ENCODE results near the gene CDK5RAP2. TPM values are rescaled to one million over a fixed set of nuclear protein-coding genes. Genes with fewer than 3 reads are reported as not detected.

Gene CDK5RAP2
- total and polyA plus RNA-seq, 10 donors, result 19.5 to 93.7 (median 61.9) TPM

DNA sequence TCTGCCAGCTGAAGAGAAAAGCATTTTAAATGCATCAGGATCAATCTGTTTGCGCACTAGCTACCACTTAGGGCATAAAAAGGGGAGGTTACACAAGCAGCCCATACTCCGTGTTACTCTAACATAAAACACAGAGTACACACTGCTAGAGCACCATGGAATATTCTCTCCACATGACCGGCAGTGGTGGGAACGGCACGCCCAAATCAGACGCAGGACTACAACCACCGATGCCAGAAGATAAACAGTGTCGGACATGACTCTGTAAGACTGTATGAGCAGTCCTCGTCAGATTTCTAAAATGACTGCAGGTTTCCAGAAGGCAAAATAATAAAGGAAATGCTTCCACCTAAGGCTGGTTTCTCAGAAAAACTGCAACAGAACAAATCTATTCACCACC is 40.0 kb downstream of the CDK5RAP2 start:
- H3K36me3 ChIP-seq, result peaks cover 0 to 100% (median 75%) of the 10 kb centered on the region in 6 donors

GRCh38 chr9:120538339-120538738 is 41.6 kb downstream of the CDK5RAP2 start:
- Histone ChIP-seq H3K36me3 (peaks cover 0 to 100% (median 71%) of the 10 kb centered on the region in 6 donors), H3K4me1 (no peaks in the 10 kb centered on the region), H3K4me3 (no peak overlapping the region), H3K27ac (no peak overlapping the region), H3K9me3 (no peaks in the 10 kb centered on the region), H3K27me3 (replicated peaks in 1 of 7) (no peaks in the 10 kb centered on the region)
- TF ChIP-seq POLR2AphosphoS5 (IDR thresholded peaks at IDR 0.05), result no peak
- TF ChIP-seq CTCF (IDR thresholded peaks at IDR 0.05 in 8 of 11, conservative IDR thresholded peaks at IDR 0.05 in 3 of 11), result no peak
- TF ChIP-seq POLR2A (IDR thresholded peaks at IDR 0.05), result no peak
- WGBS, 5 donors, result 74 to 87% (median 78%) methylated on average over 3 of the region's 3 CpGs
- DNase-seq, result no peak
- intact Hi-C loops (cut with DNase I; ENCODE audit: low total_unique reads), result no loop called here

More for the DNA sequence above, 40.0 kb downstream of the CDK5RAP2 start:
- TF ChIP-seq POLR2A (IDR thresholded peaks at IDR 0.05), result no peak
- no peak for TF ChIP-seq CTCF (IDR thresholded peaks at IDR 0.05 in 8 of 11, conservative IDR thresholded peaks at IDR 0.05 in 3 of 11)
- 95 to 99% (median 97%) methylated on average over 9 of the region's 9 CpGs for WGBS, 5 donors
- DNase-seq, result no peak
- no peak overlapping the region for H3K27ac ChIP-seq
- intact Hi-C loops (cut with DNase I; ENCODE audit: low total_unique reads), result no loop called here
- H3K9me3 ChIP-seq, result no peaks in the 10 kb centered on the region
- no peaks in the 10 kb centered on the region for H3K27me3 ChIP-seq (replicated peaks in 1 of 7)
- H3K4me1 ChIP-seq, result no peaks in the 10 kb centered on the region
- no peak overlapping the region for H3K4me3 ChIP-seq

GRCh38 chr9:120536949-120537640 is 42.9 kb downstream of the CDK5RAP2 start:
- H3K4me1 ChIP-seq, result peaks cover 0 to 4% (median 0%) of the 10 kb centered on the region in 6 donors
- intact Hi-C loops (cut with DNase I; ENCODE audit: low total_unique reads), result no loop called here
- TF ChIP-seq POLR2AphosphoS5 (IDR thresholded peaks at IDR 0.05), result no peak
- TF ChIP-seq POLR2A (IDR thresholded peaks at IDR 0.05), result no peak
- no peak for TF ChIP-seq CTCF (IDR thresholded peaks at IDR 0.05 in 8 of 11, conservative IDR thresholded peaks at IDR 0.05 in 3 of 11)
- no peaks in the 10 kb centered on the region for H3K9me3 ChIP-seq
- H3K36me3 ChIP-seq, result peaks cover 0 to 100% (median 70%) of the 10 kb centered on the region in 6 donors
- no peak overlapping the region for H3K4me3 ChIP-seq
- DNase-seq, result no peak
- no peak overlapping the region for H3K27ac ChIP-seq
- no peaks in the 10 kb centered on the region for H3K27me3 ChIP-seq (replicated peaks in 1 of 7)
- WGBS, 5 donors, result 79 to 90% (median 86%) methylated on average over 5 of the region's 5 CpGs

DNA sequence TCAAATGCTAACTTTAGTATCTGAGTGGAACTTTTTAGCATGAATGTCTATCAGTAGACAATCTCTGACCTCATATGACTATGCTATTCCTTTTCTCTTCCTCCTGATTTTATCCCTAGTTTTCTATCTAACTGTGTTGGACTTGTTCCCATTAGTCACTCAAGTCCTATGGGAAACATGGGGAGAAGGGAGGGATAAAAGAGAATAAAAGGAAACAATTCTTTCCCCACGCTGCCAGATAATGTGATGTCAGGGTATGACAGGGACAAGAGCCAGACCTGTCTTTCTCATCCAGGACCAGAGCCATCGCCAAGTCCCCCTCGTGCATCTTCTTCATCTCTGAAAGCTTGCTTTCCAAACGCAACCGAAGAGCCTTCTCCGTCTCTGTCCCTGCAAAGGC is 43.9 kb downstream of the CDK5RAP2 start:
- TF ChIP-seq CTCF (IDR thresholded peaks at IDR 0.05 in 8 of 11, conservative IDR thresholded peaks at IDR 0.05 in 3 of 11), result no peak
- no peak for TF ChIP-seq POLR2AphosphoS5 (IDR thresholded peaks at IDR 0.05)
- TF ChIP-seq POLR2A (IDR thresholded peaks at IDR 0.05), result no peak
- peaks cover 0 to 6% (median 0%) of the 10 kb centered on the region in 6 donors for H3K4me1 ChIP-seq
- H3K27ac ChIP-seq, result no peak overlapping the region
- intact Hi-C loops (cut with DNase I; ENCODE audit: low total_unique reads), result no loop called here
- H3K36me3 ChIP-seq, result peaks cover 0 to 100% (median 68%) of the 10 kb centered on the region in 6 donors
- WGBS, 5 donors, result 97 to 99% (median 98%) methylated on average over 6 of the region's 6 CpGs
- H3K4me3 ChIP-seq, result no peak overlapping the region
- DNase-seq, result no peak
- no peaks in the 10 kb centered on the region for H3K27me3 ChIP-seq (replicated peaks in 1 of 7)
- H3K9me3 ChIP-seq, result no peaks in the 10 kb centered on the region

Data from spleen (tissue), 11 donors.